IPS-18c (cell line): Measurements from ENCODE around the gene PREP.
"Not testable (repeated sequence)": the region's sequence is repeated elsewhere in the genome, so short reads cannot be mapped to it uniquely, and the experiment has no call there.

Experiments
- H3K4me3 ChIP-seq: 2 replicates; pipeline ENCODE4 v1.7.0; 2013; ENCODE audit warnings: low read depth, mild to moderate bottlenecking, low read length, moderate library complexity; ENCODE audit not compliant: insufficient read depth
- H3K9me3 ChIP-seq: one replicate; pipeline ENCODE4 v1.6.1; 2013; ENCODE audit warnings: mild to moderate bottlenecking, low read length, moderate library complexity; ENCODE audit not compliant: control insufficient read depth, insufficient read depth

The PREP gene

GRCh38 chr6:105402939-105403935, at the start of gene PREP:
Gene PREP, minus strand, starts transcription at chr6:105403082. Its CDS starts 191 bp downstream, at chr6:105402891.
- peak within 1 kb of the TSS; percentile 86 for H3K4me3 ChIP-seq
- no peaks in the 10 kb centered on the region for H3K9me3 ChIP-seq

- Histone ChIP-seq H3K9me3 (no peaks in the 10 kb centered on the region), H3K4me3 (no peak overlapping the region)
These were observed 49.5 kb upstream of the PREP start for GRCh38 chr6:105452376-105452775.

DNA sequence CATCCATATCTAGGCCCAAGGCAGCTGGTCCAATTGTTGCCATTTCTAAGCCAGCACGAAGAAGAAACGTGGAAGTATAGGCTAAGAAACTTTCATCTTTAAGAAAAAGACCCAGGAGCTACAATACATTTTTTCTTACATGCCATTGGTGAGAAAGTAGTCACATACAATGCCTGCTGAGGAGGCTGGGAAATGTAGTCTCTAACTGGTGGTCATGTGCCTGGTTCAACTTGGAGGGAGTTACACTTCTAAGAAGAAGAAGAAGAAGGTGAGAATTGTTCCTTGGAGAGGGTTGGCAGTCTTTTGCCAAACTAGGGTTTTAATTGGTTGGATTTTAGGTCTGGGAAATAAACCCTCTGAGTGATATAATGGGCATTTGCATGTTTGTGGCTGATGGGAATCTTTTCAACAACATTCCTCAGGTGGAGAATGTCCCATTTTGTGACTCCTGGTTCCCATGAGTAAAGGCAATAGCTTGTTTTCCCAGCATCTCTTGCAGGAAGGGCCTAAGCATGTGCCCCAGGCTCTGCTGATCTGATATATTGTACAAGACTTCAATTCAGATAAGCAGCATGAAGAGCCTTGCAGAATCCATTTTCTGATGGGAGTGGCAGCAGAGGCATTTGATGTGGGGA, 47.0 kb upstream of the PREP start:
- Histone ChIP-seq H3K9me3 (no peaks in the 10 kb centered on the region), H3K4me3 (no peak overlapping the region)

DNA sequence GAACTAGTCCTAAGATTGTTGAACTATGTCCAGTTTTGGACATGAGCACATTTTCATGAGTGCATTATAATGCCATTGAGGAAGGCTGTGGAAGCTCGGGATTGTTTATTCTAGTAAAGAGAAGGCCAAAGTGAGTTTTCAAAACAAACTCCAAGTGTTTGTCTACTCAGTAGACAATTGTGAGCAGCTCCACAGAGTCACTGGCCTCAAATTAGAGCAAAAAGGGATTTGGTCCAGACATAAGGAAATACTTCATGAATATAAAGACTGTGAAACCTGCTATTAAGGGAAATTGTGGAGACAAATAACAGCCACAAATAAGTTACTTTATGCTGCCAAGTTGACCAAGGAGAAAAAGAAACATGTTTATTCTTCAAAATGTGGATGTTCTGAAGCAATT, 42.6 kb upstream of the PREP start:
- no peak overlapping the region for H3K4me3 ChIP-seq
- no peaks in the 10 kb centered on the region for H3K9me3 ChIP-seq

DNA sequence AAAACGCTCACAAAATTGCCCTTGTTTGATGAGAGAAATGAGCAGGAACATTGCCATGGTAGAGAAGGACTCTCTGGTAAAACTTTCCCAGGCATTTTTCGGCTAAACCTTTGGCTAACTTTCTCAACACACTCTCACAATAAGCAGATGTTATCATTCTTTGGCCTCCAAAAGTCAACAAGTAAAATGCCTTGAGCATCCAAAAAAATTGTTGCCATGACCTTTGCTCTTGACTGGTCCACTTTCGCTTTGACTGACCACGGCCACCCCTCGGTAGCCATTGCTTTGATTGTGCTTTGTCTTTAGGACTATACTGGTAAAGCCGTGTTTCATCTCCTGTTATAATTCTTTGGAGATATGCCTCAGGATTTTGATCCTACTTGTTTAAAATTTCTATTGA, 41.1 kb upstream of the PREP start:
- Histone ChIP-seq H3K4me3 (no peak overlapping the region), H3K9me3 (no peaks in the 10 kb centered on the region)

- H3K9me3 ChIP-seq = no peaks in the 10 kb centered on the region
- H3K4me3 ChIP-seq = no peak overlapping the region
These were observed 39.5 kb upstream of the PREP start for GRCh38 chr6:105442369-105442768.

DNA sequence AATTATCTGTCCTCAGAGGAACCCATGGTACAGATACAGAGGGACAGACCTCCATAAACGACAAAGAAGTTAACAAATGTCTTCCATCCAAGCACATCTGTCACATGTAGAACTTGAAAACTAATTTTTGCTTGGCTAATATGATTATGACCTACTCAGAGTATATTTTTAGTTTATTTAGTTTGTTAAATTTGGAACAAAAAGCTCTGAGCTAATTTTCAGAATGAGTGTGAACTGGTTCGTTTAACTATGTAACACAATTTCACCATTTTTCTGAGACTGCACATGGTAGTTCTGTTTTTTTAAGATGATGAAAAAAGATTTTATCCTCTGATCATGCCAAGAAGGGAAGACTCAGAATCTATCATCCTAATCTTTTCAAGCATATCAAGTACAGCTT, 34.4 kb upstream of the PREP start:
- Histone ChIP-seq H3K9me3 (no peaks in the 10 kb centered on the region), H3K4me3 (no peak overlapping the region)

DNA sequence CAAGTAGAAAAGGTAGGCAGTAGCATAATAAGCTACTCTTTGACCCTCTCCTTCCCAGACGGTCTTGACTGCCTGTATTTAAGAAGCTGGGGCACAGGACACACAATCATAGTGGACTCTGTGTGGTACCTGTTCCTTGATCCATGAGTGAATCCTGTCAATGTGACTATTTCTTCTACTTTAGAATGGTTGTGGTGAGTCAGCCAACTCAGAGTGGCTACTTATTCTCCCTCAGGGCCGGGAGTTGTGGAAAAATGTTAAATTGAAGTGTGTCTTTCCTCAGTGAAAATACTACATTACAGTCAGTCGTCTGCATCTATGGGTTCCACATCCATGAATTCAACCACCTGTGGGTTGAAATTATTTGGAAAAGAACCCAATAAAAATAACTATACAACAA, 30.8 kb upstream of the PREP start:
- no peak overlapping the region for H3K4me3 ChIP-seq
- H3K9me3 ChIP-seq = no peaks in the 10 kb centered on the region

- H3K4me3 ChIP-seq = no peak overlapping the region
- no peaks in the 10 kb centered on the region for H3K9me3 ChIP-seq
These were observed 29.9 kb upstream of the PREP start for GRCh38 chr6:105432797-105433196.

GRCh38 chr6:105431226-105431625, 28.3 kb upstream of the PREP start:
- Histone ChIP-seq H3K4me3 (no peak overlapping the region), H3K9me3 (no peaks in the 10 kb centered on the region)

- Histone ChIP-seq H3K4me3 (no peak overlapping the region), H3K9me3 (no peaks in the 10 kb centered on the region)
These were observed 27.8 kb upstream of the PREP start for GRCh38 chr6:105430685-105431084.

DNA sequence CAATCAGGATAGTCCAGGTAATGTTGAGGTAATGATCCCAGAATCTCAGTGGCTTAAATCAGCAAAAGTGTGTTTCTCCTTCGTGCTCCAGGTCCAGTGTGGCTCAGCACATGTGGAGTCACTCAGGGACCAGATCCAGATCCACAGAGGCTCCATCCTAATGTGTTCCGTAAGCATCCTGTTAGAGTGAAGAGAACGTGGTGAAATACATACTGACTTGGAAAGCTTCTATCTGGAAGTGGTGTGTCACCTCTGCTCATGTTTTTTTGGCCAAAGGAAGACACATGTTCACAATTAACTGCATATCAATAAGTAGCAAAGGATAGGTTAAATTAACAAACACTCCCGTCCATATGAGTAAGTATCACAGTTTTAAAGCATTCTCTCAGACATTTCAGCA, 26.8 kb upstream of the PREP start:
- H3K4me3 ChIP-seq = no peak overlapping the region
- no peaks in the 10 kb centered on the region for H3K9me3 ChIP-seq

GRCh38 chr6:105428342-105428957, 25.6 kb upstream of the PREP start:
- Histone ChIP-seq H3K9me3 (no peaks in the 10 kb centered on the region), H3K4me3 (no peak overlapping the region)

DNA sequence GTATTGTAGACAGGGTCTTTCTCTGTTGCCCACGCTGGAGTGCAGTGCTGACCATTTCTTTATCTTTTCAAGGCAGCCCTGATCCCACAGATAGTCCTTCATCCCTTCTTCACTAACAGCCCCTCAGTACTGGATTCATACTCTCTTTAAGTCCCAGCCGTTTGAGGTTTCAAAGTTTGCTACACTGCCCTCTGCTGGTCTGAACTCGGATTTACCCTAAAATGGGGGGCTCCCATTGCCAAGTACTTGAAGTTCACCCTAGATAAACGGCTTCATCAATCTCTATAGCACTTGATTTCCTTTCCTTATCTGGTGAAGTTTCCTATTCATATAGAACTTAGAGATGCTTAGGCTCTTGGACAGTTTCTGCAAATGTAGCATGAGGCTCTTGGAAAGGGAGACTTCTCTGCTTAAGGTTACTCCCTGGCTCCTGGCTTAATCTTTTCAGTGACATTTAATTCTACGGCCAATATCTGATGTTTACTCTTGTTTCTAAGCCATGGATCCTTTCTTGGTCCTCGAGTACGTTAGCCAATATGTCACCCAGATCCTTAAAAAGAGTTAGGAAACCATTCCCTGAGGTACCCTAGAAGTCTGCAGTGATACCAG, 21.4 kb upstream of the PREP start:
- H3K9me3 ChIP-seq = no peaks in the 10 kb centered on the region
- H3K4me3 ChIP-seq = no peak overlapping the region

GRCh38 chr6:105416971-105417370, 14.1 kb upstream of the PREP start:
- H3K9me3 ChIP-seq, H3K4me3 ChIP-seq: not testable (repeated sequence)

DNA sequence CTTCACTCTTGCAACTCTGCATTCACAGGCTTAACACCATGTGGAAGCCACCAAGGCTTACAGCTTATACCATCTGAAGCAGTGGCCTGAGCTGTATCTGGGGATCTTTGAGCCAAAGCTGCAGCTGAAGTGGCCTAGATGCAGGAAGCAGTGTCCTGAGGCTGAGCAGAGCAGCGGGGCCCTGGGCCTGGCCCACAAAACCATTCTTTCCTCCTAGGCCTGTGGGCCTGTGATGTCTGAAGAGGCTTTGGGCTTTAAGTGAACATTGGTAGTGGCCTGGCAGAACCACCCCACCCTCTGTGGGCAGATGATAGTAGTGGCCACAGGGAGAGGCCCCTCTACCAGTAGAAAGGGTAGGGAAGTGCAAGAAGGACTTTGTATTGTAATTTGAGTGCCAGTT, 6.9 kb upstream of the PREP start:
- no peak overlapping the region for H3K4me3 ChIP-seq
- peaks cover 3% of the 10 kb centered on the region for H3K9me3 ChIP-seq

- Histone ChIP-seq H3K9me3 (no peaks in the 10 kb centered on the region), H3K4me3 (peak overlapping the region; percentile 86)
These were observed 568 bp downstream of the PREP start for GRCh38 chr6:105402090-105402938.
